ENCODE measurements around the gene PAEP.

PAEP gene

GRCh38 chr9:135602789-135603481, 41.4 kb downstream of the PAEP start:
- peak; percentile 43 for DNase-seq

GRCh38 chr9:135604437-135605237, 43.1 kb downstream of the PAEP start:
- DNase-seq, result no peak

DNA sequence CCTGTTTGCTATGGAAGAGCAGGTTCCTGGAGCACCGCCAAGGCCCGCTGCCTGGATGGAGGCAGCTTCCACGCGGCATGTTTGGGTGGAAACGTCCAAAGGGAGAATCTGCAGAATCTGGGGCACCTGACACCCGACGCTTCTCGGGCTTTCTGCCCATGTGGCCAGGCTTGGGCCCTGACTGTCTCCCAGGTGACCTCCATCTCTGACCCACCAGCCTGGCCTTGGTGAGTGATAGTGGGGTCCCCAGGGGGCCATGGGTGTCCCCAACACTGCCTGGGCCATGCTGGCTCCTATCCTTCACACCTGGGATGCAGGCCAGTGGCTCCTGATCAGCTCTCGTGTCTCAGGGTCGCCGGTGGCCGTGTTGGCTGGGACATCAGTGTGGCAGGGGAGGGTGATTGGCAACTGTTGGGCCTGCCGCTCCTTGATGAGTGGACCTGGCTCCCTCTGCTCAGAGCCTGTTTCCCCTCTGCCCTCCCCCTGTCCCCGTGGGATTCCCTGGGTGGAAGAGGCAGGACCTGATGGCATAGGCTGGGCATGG, 43.8 kb downstream of the PAEP start:
- no peak for DNase-seq

DNA sequence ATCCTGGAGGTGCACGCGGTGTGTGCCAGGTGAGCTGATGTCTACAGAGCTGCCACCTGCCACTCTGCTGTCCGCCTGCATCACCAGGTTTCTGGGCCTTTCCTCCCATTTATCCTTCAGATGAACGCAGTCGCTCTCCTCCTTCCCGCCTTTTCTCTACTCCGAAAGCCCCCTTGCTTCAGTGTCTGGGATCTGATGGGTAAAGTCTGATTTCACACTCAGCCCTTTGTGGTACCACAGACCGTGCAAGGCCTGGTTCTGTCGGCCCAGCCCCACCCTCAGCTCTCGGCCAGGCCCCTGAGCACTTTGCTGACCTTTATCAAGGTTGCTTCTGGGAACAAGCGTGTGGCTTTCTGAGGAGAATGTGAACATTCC, 45.3 kb downstream of the PAEP start:
- DNase-seq, result no peak

- no peak for DNase-seq
Observed at GRCh38 chr9:135607401-135608293, 46.1 kb downstream of the PAEP start.

DNA sequence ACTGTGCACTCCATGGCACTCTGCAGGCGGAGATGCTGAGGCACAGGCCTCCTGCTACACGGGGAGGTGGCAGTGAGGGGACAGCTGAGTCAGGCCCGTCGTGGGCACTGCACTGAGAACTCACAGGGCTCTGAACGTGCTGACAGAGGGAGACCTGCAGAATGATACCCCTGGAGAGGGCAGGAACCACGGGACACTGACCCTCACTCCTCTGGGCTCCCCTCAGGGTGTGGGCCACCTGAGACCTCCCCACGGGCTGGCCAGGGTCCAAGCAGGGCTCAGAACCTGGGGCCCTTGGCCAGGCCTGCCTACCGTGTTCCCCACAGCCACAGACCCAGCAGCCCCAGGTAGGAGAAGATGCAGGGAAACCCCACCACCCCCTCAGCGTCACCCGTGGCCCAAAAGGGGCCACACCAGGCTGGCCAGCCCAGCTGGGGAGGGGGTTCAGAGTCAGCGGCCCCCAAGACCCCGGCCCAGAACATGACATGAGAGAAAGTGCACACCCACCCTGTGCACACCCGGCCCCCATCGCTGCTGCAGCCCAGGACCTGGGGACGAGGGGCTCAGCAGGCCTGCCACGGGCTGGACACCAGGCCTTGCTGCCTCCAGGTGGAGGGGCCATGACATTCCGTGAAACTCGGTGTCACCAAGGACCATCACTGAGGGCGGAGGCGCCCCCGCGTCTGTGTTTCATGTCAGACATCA, 46.9 kb downstream of the PAEP start:
- no peak for DNase-seq

DNA sequence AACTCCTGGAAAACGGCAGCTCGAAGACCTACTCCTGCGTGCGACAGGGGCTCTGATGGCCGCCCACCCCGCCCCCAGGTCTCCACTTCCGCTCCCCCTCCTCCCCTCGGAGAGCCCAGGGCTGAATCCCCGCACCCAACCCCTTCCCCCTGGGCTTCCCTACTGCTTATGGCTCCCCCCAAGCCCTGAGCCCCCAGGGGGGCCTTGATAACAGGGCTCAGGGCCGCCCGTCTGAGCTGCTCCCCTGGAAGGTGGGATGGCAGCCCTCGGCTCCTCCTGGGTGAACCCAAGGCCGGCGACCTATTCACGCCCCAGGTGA, 47.4 kb downstream of the PAEP start:
- no peak for DNase-seq

GRCh38 chr9:135609366-135609955, 47.9 kb downstream of the PAEP start:
- no peak for DNase-seq

GRCh38 chr9:135610290-135611141, 49.0 kb downstream of the PAEP start:
- DNase-seq, result no peak

GRCh38 chr9:135611142-135611874, 49.8 kb downstream of the PAEP start:
- DNase-seq, result no peak

- no peak for DNase-seq
Observed at GRCh38 chr9:135611875-135612209, 50.3 kb downstream of the PAEP start.

- no peak for DNase-seq
Observed at GRCh38 chr9:135612437-135612836, 50.9 kb downstream of the PAEP start.

GRCh38 chr9:135612981-135613910, 51.7 kb downstream of the PAEP start:
- DNase-seq, result no peak

DNA sequence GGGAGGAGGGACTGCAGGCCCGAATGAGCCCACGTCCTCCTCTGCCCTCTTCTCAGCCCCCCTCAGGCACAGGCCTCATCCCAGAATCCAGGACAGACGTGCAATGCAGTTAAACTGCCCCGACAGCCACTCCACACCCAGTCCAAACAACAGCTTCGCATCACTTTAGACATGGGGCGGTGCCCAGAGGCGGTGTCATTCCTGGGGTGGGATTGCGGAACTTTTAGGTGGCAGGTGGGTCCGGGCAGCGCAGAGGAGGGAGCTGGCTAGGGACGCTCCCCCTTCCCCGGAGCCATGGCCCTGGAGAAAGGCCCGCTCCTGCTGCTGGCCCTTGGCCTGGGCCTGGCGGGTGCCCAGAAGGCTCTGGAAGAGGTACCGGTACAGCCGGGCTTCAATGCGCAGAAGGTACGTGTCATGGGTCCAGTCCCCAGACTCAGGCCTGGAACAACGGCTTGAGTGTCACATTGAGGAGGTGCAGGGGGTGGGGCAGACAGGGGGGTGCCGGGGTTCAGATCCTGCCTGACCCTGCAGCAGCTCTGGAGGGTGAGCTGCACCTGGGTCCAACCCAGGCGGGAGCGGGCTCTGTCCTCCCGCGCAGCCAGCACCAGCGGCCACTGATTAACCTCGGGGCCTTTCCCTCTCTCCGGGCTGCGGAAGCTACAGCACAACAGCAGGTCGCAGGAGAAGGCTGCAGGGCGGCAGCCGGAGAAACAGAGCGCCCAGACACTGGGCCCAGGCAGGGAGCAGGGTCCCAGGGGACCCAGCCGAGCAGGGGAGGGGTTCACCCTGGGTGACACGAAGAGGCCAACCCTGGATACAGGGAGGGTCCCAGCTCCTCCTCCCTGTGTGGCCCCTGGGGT, 52.6 kb downstream of the PAEP start:
- no peak for DNase-seq

DNA sequence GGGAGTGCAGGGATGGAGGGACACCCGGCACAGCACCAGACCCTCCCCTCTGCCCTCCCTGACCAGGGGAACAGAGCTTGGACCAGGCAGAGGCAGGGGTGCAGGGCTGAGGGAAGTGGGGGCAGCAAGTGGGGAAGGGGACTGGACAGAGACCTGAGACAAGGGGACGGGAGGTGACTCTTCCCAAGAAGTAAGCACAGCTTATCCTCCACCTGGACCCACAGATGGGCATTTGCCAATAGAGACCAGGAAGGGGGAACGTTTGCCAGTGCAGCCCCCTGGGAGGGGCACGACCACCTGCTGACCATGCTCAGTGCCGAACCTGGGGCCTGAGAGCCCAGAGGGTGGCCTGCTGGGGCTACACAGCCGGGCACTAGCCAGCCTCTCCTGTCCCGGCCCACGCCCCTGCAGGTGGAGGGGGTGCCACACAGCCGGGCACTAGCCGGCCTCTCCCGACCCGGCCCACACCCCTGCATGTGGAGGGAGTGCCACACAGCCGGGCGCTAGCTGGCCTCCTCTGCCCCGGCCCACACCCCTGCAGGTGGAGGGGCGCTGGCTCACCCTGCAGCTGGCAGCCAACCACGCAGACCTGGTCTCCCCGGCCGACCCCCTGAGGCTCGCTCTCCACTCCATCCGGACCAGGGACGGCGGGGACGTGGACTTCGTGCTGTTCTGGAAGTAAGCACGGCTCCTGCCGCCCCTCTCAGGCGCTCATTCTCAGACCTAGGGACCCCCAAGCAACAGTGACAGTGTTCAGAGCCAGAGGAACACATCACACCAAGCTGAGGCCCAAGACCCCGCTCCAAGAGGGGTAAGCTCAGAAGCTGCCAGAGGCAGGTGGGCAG, 53.5 kb downstream of the PAEP start:
- no peak for DNase-seq

DNA sequence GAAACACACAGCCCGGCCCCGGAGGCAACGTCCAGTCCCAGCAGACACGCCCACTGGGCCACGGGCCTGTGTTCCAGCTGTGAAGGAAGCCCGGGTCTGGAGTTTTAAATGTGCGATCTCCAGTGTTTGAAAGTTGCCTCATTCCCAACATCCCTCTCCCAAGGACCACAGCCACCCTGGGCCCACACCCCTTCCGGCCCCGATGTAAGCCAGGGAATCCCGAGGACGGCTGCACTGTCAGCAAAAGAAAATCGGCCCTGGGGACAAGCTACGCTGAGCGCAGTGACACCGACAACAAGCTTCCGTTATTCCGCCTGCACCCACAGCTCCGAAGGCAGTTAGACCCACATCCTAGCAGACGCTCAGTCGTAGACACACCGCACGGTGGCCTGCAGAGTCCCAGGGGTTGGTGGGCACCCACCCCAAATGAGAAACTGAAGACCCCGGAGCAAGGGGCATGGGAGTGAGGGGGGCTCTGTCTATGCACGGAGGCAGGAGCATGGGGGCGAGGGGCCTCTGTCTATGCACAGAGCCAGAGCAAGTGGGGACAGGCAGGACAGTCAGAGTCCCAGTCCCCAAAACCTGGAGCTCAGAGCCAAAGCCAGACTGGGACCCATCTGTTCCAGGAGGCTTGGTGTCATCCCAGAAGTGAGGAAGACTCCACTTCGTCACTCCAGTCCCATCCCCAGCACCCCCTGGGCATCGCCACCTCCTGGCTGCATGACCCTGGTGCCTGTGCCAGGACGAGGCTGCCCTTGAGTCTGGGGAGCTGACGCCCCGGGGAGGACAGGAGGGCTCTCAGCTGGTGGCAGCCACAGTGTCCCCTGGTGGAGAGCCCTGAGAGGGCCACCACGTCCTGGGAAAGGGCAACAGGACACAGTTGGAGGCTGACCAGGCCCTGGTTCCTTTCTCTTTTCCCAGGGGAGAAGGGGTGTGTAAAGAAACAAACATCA, 54.4 kb downstream of the PAEP start:
- DNase-seq, result no peak

Data from NCI-H2171 treated with DMSO at 0.1 percent for 48 hours (cell line).